GM12878 (cell line): Measurements from ENCODE around the gene RXRG. TPM values are rescaled to one million over a fixed set of nuclear protein-coding genes. Genes with fewer than 3 reads are reported as not detected.
A peak's percentile ranks its signal among the peaks of the same experiment; 100 is the strongest.

Experiments
- ATAC-seq: fragments of 200-7000 bp; cut with Tn5 transposase; 3 replicates; pipeline ENCODE4 v1.9.1; 2020; ENCODE audit warnings: mild to moderate bottlenecking, moderate library complexity
- BruUV-seq: library from RNA; stranded (reverse); fragments of 400-500 nt; replicated peaks from 2 replicates; lab custom pipeline; 2021; lab: Mats Ljungman, UMichigan
- CTCF ChIA-PET: fragments of 300-600 bp; sonication (Branson Sonifier 250); formaldehyde crosslinking; extraction: SDS; loops from one replicate; lab custom pipeline; 2021; ENCODE audit warnings: inconsistent platforms; lab: Yijun Ruan, JAX
- POLR2A ChIA-PET: fragments of 350-600 bp; formaldehyde crosslinking; extraction: SDS; loops from one replicate; lab custom pipeline; 2021; ENCODE audit warnings: inconsistent platforms; lab: Charles Lee
- RAD21 ChIA-PET: fragments of 300-600 bp; sonication (Branson Sonifier 250); formaldehyde crosslinking; loops from one replicate; lab custom pipeline; 2023; ENCODE audit warnings: antibody characterized with exemption; ENCODE audit not compliant: unreplicated experiment; lab: Charles Lee
- SMC1A ChIA-PET: fragments of 300-600 bp; sonication (Branson Sonifier 250); formaldehyde crosslinking; loops from one replicate; lab custom pipeline; 2023; ENCODE audit not compliant: unreplicated experiment, uncharacterized antibody; lab: Charles Lee
- DNase-seq: peaks from one replicate; pipeline ENCODE4 v3.0.0-alpha.2; 2011; ENCODE audit warnings: low read depth, low spot score
- FAIRE-seq: peaks from 3 replicates; lab custom pipeline; 2011; peaks lifted over from hg19 to GRCh38; lab: Jason Lieb, UNC
- H2AFZ ChIP-seq: 2 replicates; pipeline ENCODE4 v1.6.0; 2011; ENCODE audit warnings: low read depth, low read length, control low read depth; ENCODE audit not compliant: control insufficient read depth
- H3K27ac ChIP-seq: 2 replicates; pipeline ENCODE4 v1.5.1; 2011; ENCODE audit warnings: control low read depth; ENCODE audit not compliant: control insufficient read depth, insufficient read depth
- H3K27me3 ChIP-seq, 2 experiments: replicated peaks in 1 of 2; 2 replicates each; pipeline versions ENCODE4 v1.6.0 to v1.6.1; 2011; ENCODE audit warnings: low read length in 1 of 2; ENCODE audit not compliant: control insufficient read depth in 2 of 2, insufficient read depth in 2 of 2
- H3K36me3 ChIP-seq, 2 experiments: 2 replicates each; pipeline ENCODE4 v1.5.1; 2011; ENCODE audit warnings: low read length in 1 of 2; ENCODE audit not compliant: control insufficient read depth in 2 of 2, insufficient read depth in 2 of 2
- H3K4me1 ChIP-seq: 2 replicates; pipeline ENCODE4 v1.6.1; 2011; ENCODE audit warnings: mild to moderate bottlenecking, low read length, moderate library complexity, mixed read lengths; ENCODE audit not compliant: control insufficient read depth, insufficient read depth
- H3K4me2 ChIP-seq: 2 replicates; pipeline ENCODE4 v1.6.0; 2011; ENCODE audit warnings: control low read depth; ENCODE audit not compliant: control insufficient read depth, insufficient read depth
- H3K4me3 ChIP-seq: fragments of 200-600 bp; sonication (generic); 2 replicates; pipeline ENCODE4 v1.5.1; 2016
- H3K79me2 ChIP-seq: 2 replicates; pipeline ENCODE4 v1.6.0; 2011; ENCODE audit warnings: low read length; ENCODE audit not compliant: control insufficient read depth, insufficient read depth
- H3K9ac ChIP-seq: 2 replicates; pipeline ENCODE4 v1.8.0; 2011; ENCODE audit warnings: low read length, control low read depth, mixed read lengths; ENCODE audit not compliant: control insufficient read depth, insufficient read depth
- H3K9me3 ChIP-seq: replicated peaks from 3 replicates; pipeline ENCODE4 v1.5.1; 2011; ENCODE audit warnings: mild to moderate bottlenecking, low read length; ENCODE audit not compliant: control insufficient read depth, insufficient read depth
- H4K20me1 ChIP-seq: 2 replicates; pipeline ENCODE4 v1.6.0; 2011; ENCODE audit not compliant: control insufficient read depth, insufficient read depth
- IRF3 ChIP-seq: fragments of 450-650 bp; IDR thresholded peaks from 2 replicates; pipeline ENCODE4 v1.6.1; 2014; ENCODE audit warnings: mild to moderate bottlenecking
- KLF5 ChIP-seq: fragments of 450-650 bp; IDR thresholded peaks from 2 replicates; pipeline ENCODE4 v1.6.1; 2014; ENCODE audit warnings: mild to moderate bottlenecking; ENCODE audit not compliant: partially characterized antibody
- NKRF ChIP-seq: fragments of 450-650 bp; conservative IDR thresholded peaks from 2 replicates; pipeline ENCODE4 v1.6.1; 2017; ENCODE audit warnings: mild to moderate bottlenecking, moderate library complexity
- NR2C2 ChIP-seq: IDR thresholded peaks from 2 replicates; pipeline ENCODE4 v1.6.1; 2011; ENCODE audit warnings: borderline replicate concordance, low read depth; ENCODE audit not compliant: control insufficient read depth, insufficient read length
- PAX8 ChIP-seq: fragments of 450-650 bp; IDR thresholded peaks from 2 replicates; pipeline ENCODE4 v1.6.1; 2017; ENCODE audit warnings: mild to moderate bottlenecking, moderate library complexity
- POLR2AphosphoS2 ChIP-seq: IDR thresholded peaks from 2 replicates; pipeline ENCODE4 v1.6.1; 2011; ENCODE audit warnings: low read depth, mild to moderate bottlenecking, low read length, improper control_type of control experiment, moderate library complexity
- RB1 ChIP-seq: fragments of 450-650 bp; formaldehyde crosslinking; IDR thresholded peaks from 2 replicates; pipeline ENCODE4 v1.6.1; 2017; ENCODE audit warnings: mild to moderate bottlenecking, borderline replicate concordance
- WGBS: methylation state at CpG from one replicate; pipeline ENCODE4 v1.1.6; 2016; ENCODE audit warnings: low lambda C conversion rate; ENCODE audit not compliant: insufficient replicate concordance, insufficient coverage; ENCODE audit errors: missing lambda C conversion rate; 5-methylcytosine and 5-hydroxymethylcytosine counted together
- in situ Hi-C: fragments of 300-500 bp; cut with MboI; formaldehyde crosslinking; loops from 9 replicates; pipeline ENCODE4 v1.14.3; 2018; ENCODE audit warnings: mixed read lengths
- intact Hi-C: fragments of 100-400 bp; cut with micrococcal nuclease; formaldehyde crosslinking; loops from one replicate; pipeline ENCODE4 v1.14.2; 2022; ENCODE audit not compliant: unreplicated experiment
- polyA plus RNA-seq, 11 experiments: library from polyadenylated mRNA; depleted of rRNA in 4 of 11; unstranded in 6 of 11; stranded (reverse) in 5 of 11; fragments of >200 nt; fragmentation: Nextera tagmentation in 4 of 11; fragmentation: Illumina TruSeq in 1 of 11; extraction: Ambion mirVana in 4 of 11; extraction: Trizol in 1 of 11; gene quantifications; 1 replicate in 1 of 11; 2 replicates in 10 of 11; pipeline versions ENCODE4 v1.2.1 to v1.2.3, GENCODE V29; 2011 to 2016; ENCODE audit warnings: inconsistent platforms in 2 of 11, missing spikeins in 2 of 11, low read depth in 1 of 11
- total RNA-seq, 4 experiments: library from RNA; depleted of rRNA in 3 of 4; stranded (reverse); fragments of >200 nt in 3 of 4; fragmentation: Illumina TruSeq in 1 of 4; extraction: Trizol in 1 of 4; gene quantifications; 2 replicates each; pipeline versions ENCODE4 v1.2.1 to v1.2.3, GENCODE V29; 2013 to 2021

The RXRG gene
- total and polyA plus RNA-seq, 10 of the 15 experiments (the other 5 are each of a cell fraction or from before 2014, with no cell fraction given) = 0.10 TPM; not detected in 9

GRCh38 chr1:165376041-165376810 is 68.7 kb downstream of the RXRG start:
- Histone ChIP-seq H3K4me1 (peaks cover 4% of the 10 kb centered on the region; the same call in 1 of the 2 replicates), H3K36me3 (no peaks in the 10 kb centered on the region), H3K27ac (no peak overlapping the region), H4K20me1 (no peaks in the 10 kb centered on the region), H3K79me2 (no peaks in the 10 kb centered on the region), H3K4me2 (peak overlapping the region; percentile 67), H3K9ac (no peak overlapping the region), H3K4me3 (peak overlapping the region; percentile 6; the same call in 1 of the 2 replicates), H3K27me3 (peaks cover 2% of the 10 kb centered on the region in 2 experiments; a peak in 3 of 4 replicates), H3K9me3 (no peaks in the 10 kb centered on the region; the same call in 2 of the 3 replicates), H2AFZ (no peak overlapping the region)
- ChIA-PET SMC1A (no interaction called here), POLR2A (no interaction called here), CTCF (interaction anchor here (0.7 to 1.3 kb wide), 2 partner anchors 9 to 63 kb away, joined by 3 to 8 read pairs; no protein-coding TSS in a partner anchor), RAD21 (no interaction called here)
- intact Hi-C loops = loop anchor here (5.0 kb wide), 2 partner anchors 51 to 541 kb away; no protein-coding TSS in a partner anchor
- BruUV-seq = no TSS peak
- peak; percentile 67 for ATAC-seq
- TF ChIP-seq NKRF = no peak
- no peak for TF ChIP-seq IRF3
- TF ChIP-seq KLF5 = no peak
- TF ChIP-seq POLR2AphosphoS2 = no peak
- no peak for TF ChIP-seq NR2C2
- no peak for TF ChIP-seq RB1
- no peak for TF ChIP-seq PAX8
- no peak for DNase-seq
- WGBS = 15% methylated on average over 46 of the region's 46 CpGs
- FAIRE-seq = no peak
- in situ Hi-C loops = no loop called here
